ENCODE measurements around the gene NLRP4. TPM values are rescaled to one million over a fixed set of nuclear protein-coding genes. Genes with fewer than 3 reads are reported as not detected.
"Not testable (repeated sequence)": the region's sequence is repeated elsewhere in the genome, so short reads cannot be mapped to it uniquely, and the experiment has no call there.

Gene NLRP4
- total RNA-seq, 2 donors from 2014 or later: not detected

GRCh38 chr19:55909801-55910200 lies 73.5 kb downstream of the NLRP4 start:
- H3K27me3 ChIP-seq (replicated peaks; ENCODE audit: insufficient read depth): no peaks in the 10 kb centered on the region
- H3K4me3 ChIP-seq: no peak overlapping the region
- no peak for TF ChIP-seq CTCF (IDR thresholded peaks at IDR 0.05)
- H3K9me3 ChIP-seq: no peaks in the 10 kb centered on the region
- no peaks in the 10 kb centered on the region for H3K4me1 ChIP-seq (ENCODE audit: control insufficient read depth in 1 of 2, low read depth in 2 of 2)
- ATAC-seq (ENCODE audit: insufficient number of reproducible peaks, low FRiP score, low read depth) (no peak), DNase-seq (ENCODE audit: low spot score) (no peak)
- H3K36me3 ChIP-seq: no peaks in the 10 kb centered on the region
- no peak overlapping the region for H3K27ac ChIP-seq

DNA sequence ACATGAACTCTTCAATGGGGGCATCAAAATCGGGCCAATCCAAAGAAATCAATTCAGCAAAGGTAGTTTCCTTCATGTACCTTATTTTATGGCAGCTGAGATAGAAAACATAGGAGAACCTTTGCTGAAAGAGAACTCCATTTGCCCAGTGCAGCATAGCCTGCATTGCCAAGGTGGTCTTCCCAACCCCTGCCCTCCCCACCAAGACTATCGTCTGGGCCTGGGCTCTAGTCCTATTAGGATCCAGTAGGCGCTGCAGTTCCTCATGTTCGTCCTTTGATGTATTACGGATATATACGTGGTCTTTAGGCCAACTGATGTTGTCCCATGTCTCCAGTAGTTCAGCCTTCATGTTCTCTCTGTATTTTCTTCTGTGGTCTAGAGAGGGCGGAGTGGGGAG lies 76.6 kb downstream of the NLRP4 start:
- no peak overlapping the region for H3K4me3 ChIP-seq
- DNase-seq (ENCODE audit: low spot score) (no peak), ATAC-seq (ENCODE audit: insufficient number of reproducible peaks, low FRiP score, low read depth) (no peak)
- H3K4me1 ChIP-seq (ENCODE audit: control insufficient read depth in 1 of 2, low read depth in 2 of 2): no peaks in the 10 kb centered on the region
- no peaks in the 10 kb centered on the region for H3K9me3 ChIP-seq
- no peak for TF ChIP-seq CTCF (IDR thresholded peaks at IDR 0.05)
- H3K36me3 ChIP-seq: no peaks in the 10 kb centered on the region
- H3K27ac ChIP-seq: no peak overlapping the region
- no peaks in the 10 kb centered on the region for H3K27me3 ChIP-seq (replicated peaks; ENCODE audit: insufficient read depth)

DNA sequence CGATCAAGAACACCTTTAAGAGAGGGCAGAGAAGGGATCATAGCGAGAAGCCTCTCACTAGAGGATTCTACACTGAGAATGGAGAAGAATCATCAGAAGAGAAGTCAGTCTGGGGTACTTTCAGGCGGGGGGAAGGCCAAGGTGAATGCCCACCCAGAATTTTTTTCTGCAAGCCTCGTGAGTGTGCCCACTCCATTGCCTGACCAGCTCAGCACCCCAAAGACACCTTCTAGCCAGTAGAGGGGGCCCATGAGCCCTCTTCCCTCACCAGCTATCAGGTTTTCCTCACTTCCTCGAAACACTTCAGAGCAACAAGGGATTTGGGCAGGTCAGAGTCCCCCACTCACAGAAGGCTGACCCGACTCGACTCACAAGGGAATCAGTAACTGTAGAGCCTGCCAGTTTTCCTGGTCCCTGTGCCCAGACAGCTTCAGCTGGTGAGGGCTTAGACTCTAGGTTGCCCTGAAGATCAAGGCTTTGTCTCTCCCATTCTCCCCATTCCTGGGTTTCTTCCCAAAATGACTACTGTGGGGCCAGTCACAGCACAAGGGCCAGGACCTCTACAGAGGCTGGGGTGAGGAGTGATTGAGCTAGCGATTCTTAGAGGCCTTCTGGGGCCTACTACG lies 77.4 kb downstream of the NLRP4 start:
- Histone ChIP-seq H3K9me3 (peaks cover 1% of the 10 kb centered on the region), H3K4me1 (ENCODE audit: control insufficient read depth in 1 of 2, low read depth in 2 of 2) (no peaks in the 10 kb centered on the region), H3K27me3 (replicated peaks; ENCODE audit: insufficient read depth) (no peaks in the 10 kb centered on the region), H3K27ac (no peak overlapping the region), H3K4me3 (no peak overlapping the region), H3K36me3 (no peaks in the 10 kb centered on the region)
- DNase-seq (ENCODE audit: low spot score) (no peak), ATAC-seq (ENCODE audit: insufficient number of reproducible peaks, low FRiP score, low read depth) (no peak)
- no peak for TF ChIP-seq CTCF (IDR thresholded peaks at IDR 0.05)

GRCh38 chr19:55923556-55923955 lies 87.2 kb downstream of the NLRP4 start:
- H3K36me3 ChIP-seq: no peaks in the 10 kb centered on the region
- H3K4me3 ChIP-seq: no peak overlapping the region
- no peaks in the 10 kb centered on the region for H3K4me1 ChIP-seq (ENCODE audit: control insufficient read depth in 1 of 2, low read depth in 2 of 2)
- no peaks in the 10 kb centered on the region for H3K27me3 ChIP-seq (replicated peaks; ENCODE audit: insufficient read depth)
- no peak overlapping the region for H3K27ac ChIP-seq
- peaks cover 14% of the 10 kb centered on the region for H3K9me3 ChIP-seq
- DNase-seq (ENCODE audit: low spot score) (no peak), ATAC-seq (ENCODE audit: insufficient number of reproducible peaks, low FRiP score, low read depth) (no peak)
- TF ChIP-seq CTCF (IDR thresholded peaks at IDR 0.05): no peak

DNA sequence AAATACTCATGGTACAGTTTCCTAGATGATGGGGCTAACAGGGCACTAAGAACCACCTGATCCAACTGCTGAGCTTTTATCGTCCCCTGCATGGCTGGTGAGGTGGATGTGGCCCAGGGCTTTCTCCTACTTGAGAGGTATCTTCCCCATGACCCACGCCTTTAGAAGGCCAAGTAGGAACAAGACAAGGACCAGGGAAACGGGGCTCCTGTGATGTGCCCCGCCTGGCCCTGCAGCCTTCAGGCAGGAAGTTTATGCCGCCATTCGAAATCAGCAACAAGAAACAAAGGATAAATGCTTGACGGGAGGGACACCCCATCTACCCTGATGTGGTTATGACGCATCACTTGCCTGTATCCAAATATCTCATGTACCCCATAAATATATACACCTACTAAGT lies 91.7 kb downstream of the NLRP4 start:
- H3K27me3 ChIP-seq (replicated peaks; ENCODE audit: insufficient read depth): no peaks in the 10 kb centered on the region
- H3K4me1 ChIP-seq (ENCODE audit: control insufficient read depth in 1 of 2, low read depth in 2 of 2): no peaks in the 10 kb centered on the region
- H3K27ac ChIP-seq: no peak overlapping the region
- TF ChIP-seq CTCF (IDR thresholded peaks at IDR 0.05): no peak
- DNase-seq (ENCODE audit: low spot score): no peak
- H3K36me3 ChIP-seq: no peaks in the 10 kb centered on the region
- no peaks in the 10 kb centered on the region for H3K9me3 ChIP-seq
- H3K4me3 ChIP-seq: no peak overlapping the region
- no peak for ATAC-seq (ENCODE audit: insufficient number of reproducible peaks, low FRiP score, low read depth)

GRCh38 chr19:55929258-55929657 lies 92.9 kb downstream of the NLRP4 start:
- not testable (repeated sequence) for H3K27me3 ChIP-seq (replicated peaks; ENCODE audit: insufficient read depth); H3K36me3 ChIP-seq; H3K9me3 ChIP-seq; ATAC-seq (ENCODE audit: insufficient number of reproducible peaks, low FRiP score, low read depth); H3K4me3 ChIP-seq; DNase-seq (ENCODE audit: low spot score); H3K4me1 ChIP-seq (ENCODE audit: control insufficient read depth in 1 of 2, low read depth in 2 of 2); H3K27ac ChIP-seq
